ENCODE measurements around the gene FAM193A.
"Not testable (repeated sequence)": the region's sequence is repeated elsewhere in the genome, so short reads cannot be mapped to it uniquely, and the experiment has no call there.

Gene FAM193A

GRCh38 chr4:2771264-2771663 is 234.8 kb downstream of the FAM193A start:
- no peak for DNase-seq (ENCODE audit: low read depth)
- no peak for TF ChIP-seq CTCF (conservative IDR thresholded peaks at IDR 0.05; ENCODE audit: control insufficient read depth, insufficient read depth, low read depth, low read length)
- no peak overlapping the region for H3K4me3 ChIP-seq (ENCODE audit: control insufficient read depth, low read depth, low read length)

- H3K4me3 ChIP-seq (ENCODE audit: control insufficient read depth, low read depth, low read length); DNase-seq (ENCODE audit: low read depth): not testable (repeated sequence)
Measured at GRCh38 chr4:2780643-2781042, 244.2 kb downstream of the FAM193A start.

GRCh38 chr4:2781911-2782310 is 245.5 kb downstream of the FAM193A start:
- H3K4me3 ChIP-seq (ENCODE audit: control insufficient read depth, low read depth, low read length) = no peak overlapping the region
- no peak for TF ChIP-seq CTCF (conservative IDR thresholded peaks at IDR 0.05; ENCODE audit: control insufficient read depth, insufficient read depth, low read depth, low read length)
- no peak for DNase-seq (ENCODE audit: low read depth)

Data from fibroblast of mammary gland (primary cell).